ENCODE data around the gene MRPS2. TPM values are rescaled to one million over a fixed set of nuclear protein-coding genes. Genes with fewer than 3 reads are reported as not detected.

Gene MRPS2
- total RNA-seq, 4 donors from 2014 or later = 26.0 to 101 (median 53.6) TPM

DNA sequence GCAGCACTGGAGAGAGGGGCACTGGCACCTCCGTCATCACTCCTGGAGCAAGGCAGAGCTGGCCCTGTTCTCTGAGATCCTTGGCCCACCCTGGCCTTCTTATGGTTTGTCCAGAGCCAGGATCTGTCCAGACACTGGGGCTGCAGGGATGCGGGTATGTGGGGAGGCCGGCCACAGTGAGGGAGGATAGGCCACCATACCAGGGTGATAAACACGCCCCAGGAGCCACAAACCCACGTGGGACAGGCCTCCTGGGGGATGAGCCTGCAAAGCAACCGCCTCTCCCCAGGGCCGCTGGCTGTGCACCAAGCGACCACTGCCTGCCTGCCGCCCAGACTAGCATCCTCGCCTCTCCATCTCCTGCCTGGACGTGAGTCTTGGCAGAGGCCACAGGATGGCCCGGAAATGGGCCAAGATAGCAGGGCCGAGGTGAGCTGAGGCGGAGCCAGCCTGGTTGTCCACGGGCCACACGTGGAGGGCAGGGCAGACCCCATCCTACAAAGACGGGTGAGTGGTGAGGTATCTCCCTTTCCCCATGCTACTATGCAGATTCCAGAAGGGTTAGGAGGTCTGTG is 49.9 kb downstream of the MRPS2 start:
- H3K9me3 ChIP-seq = no peaks in the 10 kb centered on the region
- H3K4me1 ChIP-seq = no peaks in the 10 kb centered on the region
- in situ Hi-C loops (cut with MboI; ENCODE audit: low pct_ligation_motif_present in 1 of 4, low pct_unique_long_range_greater_than_20kb in 1 of 4, low sequenced_read_pairs in 3 of 4) (no loop called here), intact Hi-C loops (cut with DNase I; ENCODE audit: low total_unique reads) (loop anchor here (10.0 kb wide), 1 partner anchor 506 kb away; no protein-coding TSS in a partner anchor)
- no peaks in the 10 kb centered on the region for H3K36me3 ChIP-seq
- H3K27ac ChIP-seq = no peak overlapping the region
- DNase-seq = no peak
- H3K27me3 ChIP-seq = no peaks in the 10 kb centered on the region
- TF ChIP-seq EP300 (IDR thresholded peaks at IDR 0.05; ENCODE audit: low read depth) (no peak), POLR2AphosphoS5 (IDR thresholded peaks at IDR 0.05) (no peak), POLR2A (IDR thresholded peaks at IDR 0.05) (no peak), CTCF (IDR thresholded peaks at IDR 0.05) (no peak)
- H3K4me3 ChIP-seq = no peak overlapping the region
- WGBS, 2 donors (ENCODE audit: low coverage in 1 of 2) = 70% methylated on average over 15 of the region's 17 CpGs; no CpG with 5 or more reads in 1 of the 2 donors

DNA sequence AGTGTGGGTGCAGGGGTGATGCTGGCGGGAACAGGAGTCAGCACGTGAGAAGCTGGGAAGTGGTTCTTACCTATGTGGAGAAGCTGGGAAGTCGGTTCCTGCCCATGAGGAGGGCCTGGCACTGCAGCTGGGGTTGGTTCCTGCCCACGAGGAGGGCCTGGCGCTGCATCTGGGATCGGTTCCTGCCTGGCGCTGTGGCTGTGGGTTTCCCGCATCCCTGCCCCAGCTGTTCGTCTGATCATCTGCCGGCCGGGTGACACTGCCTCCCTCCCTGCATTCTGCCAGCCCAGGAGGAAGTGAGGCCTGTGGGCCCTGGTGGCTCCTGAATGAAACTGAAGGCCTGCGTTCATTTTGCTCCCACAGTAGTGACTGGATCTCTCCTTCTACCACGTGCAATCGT is 50.5 kb downstream of the MRPS2 start:
- Histone ChIP-seq H3K27ac (no peak overlapping the region), H3K27me3 (no peaks in the 10 kb centered on the region), H3K36me3 (no peaks in the 10 kb centered on the region), H3K4me1 (no peaks in the 10 kb centered on the region), H3K4me3 (no peak overlapping the region), H3K9me3 (no peaks in the 10 kb centered on the region)
- WGBS, 2 donors (ENCODE audit: low coverage in 1 of 2) = 59 to 65% methylated on average over 6 to 14 of the region's 14 CpGs
- in situ Hi-C loops (cut with MboI; ENCODE audit: low pct_ligation_motif_present in 1 of 4, low pct_unique_long_range_greater_than_20kb in 1 of 4, low sequenced_read_pairs in 3 of 4) = no loop called here
- no peak for TF ChIP-seq CTCF (IDR thresholded peaks at IDR 0.05)
- TF ChIP-seq POLR2AphosphoS5 (IDR thresholded peaks at IDR 0.05) = no peak
- TF ChIP-seq POLR2A (IDR thresholded peaks at IDR 0.05) = no peak
- TF ChIP-seq EP300 (IDR thresholded peaks at IDR 0.05; ENCODE audit: low read depth) = no peak
- no peak for DNase-seq
- intact Hi-C loops (cut with DNase I; ENCODE audit: low total_unique reads) = loop anchor here (10.0 kb wide), 1 partner anchor 506 kb away; no protein-coding TSS in a partner anchor

GRCh38 chr9:135551456-135551855 is 51.0 kb downstream of the MRPS2 start:
- TF ChIP-seq POLR2A (IDR thresholded peaks at IDR 0.05) (no peak), POLR2AphosphoS5 (IDR thresholded peaks at IDR 0.05) (no peak), CTCF (IDR thresholded peaks at IDR 0.05) (no peak), EP300 (IDR thresholded peaks at IDR 0.05; ENCODE audit: low read depth) (no peak)
- H3K4me1 ChIP-seq = no peaks in the 10 kb centered on the region
- DNase-seq = no peak
- intact Hi-C loops (cut with DNase I; ENCODE audit: low total_unique reads) = loop anchor here (10.0 kb wide), 1 partner anchor 507 kb away; no protein-coding TSS in a partner anchor
- H3K9me3 ChIP-seq = no peaks in the 10 kb centered on the region
- in situ Hi-C loops (cut with MboI; ENCODE audit: low pct_ligation_motif_present in 1 of 4, low pct_unique_long_range_greater_than_20kb in 1 of 4, low sequenced_read_pairs in 3 of 4) = no loop called here
- H3K27ac ChIP-seq = no peak overlapping the region
- WGBS, 2 donors (ENCODE audit: low coverage in 1 of 2) = 77% methylated on average over 13 of the region's 13 CpGs; no CpG with 5 or more reads in 1 of the 2 donors
- H3K27me3 ChIP-seq = no peaks in the 10 kb centered on the region
- no peaks in the 10 kb centered on the region for H3K36me3 ChIP-seq
- H3K4me3 ChIP-seq = no peak overlapping the region

DNA sequence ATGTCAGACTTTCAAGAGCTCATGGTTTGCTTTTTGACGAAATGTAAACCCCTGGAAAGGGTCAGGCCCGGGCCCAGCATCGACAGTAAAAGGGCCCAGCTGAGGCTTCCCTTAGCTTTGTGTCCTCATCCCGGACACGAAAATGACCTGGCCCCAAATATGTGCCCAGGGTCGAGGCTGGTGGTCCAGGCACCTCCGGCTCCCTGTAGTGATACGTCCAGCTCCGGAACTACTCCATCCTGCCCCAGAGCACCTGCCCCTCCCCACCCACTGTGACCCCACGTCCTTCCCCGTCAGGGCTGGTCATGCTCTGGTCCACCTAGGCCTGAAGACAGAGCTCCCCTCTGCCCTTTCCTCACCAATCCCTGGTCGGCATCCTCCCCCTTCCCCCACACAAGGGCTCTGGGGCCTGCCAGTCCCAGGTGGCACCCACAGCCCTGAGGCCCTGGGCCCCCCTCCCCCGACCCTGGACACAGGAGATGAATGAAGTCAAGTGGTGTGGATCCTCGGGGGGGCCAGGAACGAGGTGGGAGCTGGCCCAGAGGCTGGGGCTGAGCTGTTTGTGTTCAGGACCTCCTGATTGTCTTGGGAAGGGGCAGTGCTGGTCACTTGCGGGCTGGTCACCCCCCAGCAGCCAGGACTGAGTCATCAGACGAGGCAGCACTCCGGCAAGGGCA is 51.7 kb downstream of the MRPS2 start:
- no peak for DNase-seq
- Histone ChIP-seq H3K9me3 (no peaks in the 10 kb centered on the region), H3K27me3 (no peaks in the 10 kb centered on the region), H3K27ac (no peak overlapping the region), H3K36me3 (no peaks in the 10 kb centered on the region), H3K4me3 (no peak overlapping the region), H3K4me1 (no peaks in the 10 kb centered on the region)
- no peak for TF ChIP-seq EP300 (IDR thresholded peaks at IDR 0.05; ENCODE audit: low read depth)
- no peak for TF ChIP-seq POLR2A (IDR thresholded peaks at IDR 0.05)
- TF ChIP-seq CTCF (IDR thresholded peaks at IDR 0.05) = no peak
- no peak for TF ChIP-seq POLR2AphosphoS5 (IDR thresholded peaks at IDR 0.05)
- in situ Hi-C loops (cut with MboI; ENCODE audit: low pct_ligation_motif_present in 1 of 4, low pct_unique_long_range_greater_than_20kb in 1 of 4, low sequenced_read_pairs in 3 of 4) = no loop called here
- intact Hi-C loops (cut with DNase I; ENCODE audit: low total_unique reads) = loop anchor here (10.0 kb wide), 1 partner anchor 507 kb away; no protein-coding TSS in a partner anchor
- WGBS, 2 donors (ENCODE audit: low coverage in 1 of 2) = 62 to 75% methylated on average over 8 to 18 of the region's 18 CpGs
